Activated CD4-positive, alpha-beta T cell treated with anti-CD3 and anti-CD28 coated beads, Interleukin-2, Interleukin-4, amounts not matched to agents 100 ng/mL and 50 ng/mL, durations not matched to agents 16 hours and 8 hours (primary cell): ENCODE data around the gene NDST4.
"Not testable (repeated sequence)": the region's sequence is repeated elsewhere in the genome, so short reads cannot be mapped to it uniquely, and the experiment has no call there.

Experiments
- DNase-seq: peaks from one replicate; pipeline ENCODE4 v3.0.0-alpha.2; 2020; ENCODE audit warnings: low spot score

NDST4 gene

GRCh38 chr4:115054836-115055235, 58.6 kb downstream of the NDST4 start:
- no peak for DNase-seq

GRCh38 chr4:115053313-115053712, 60.1 kb downstream of the NDST4 start:
- DNase-seq, result no peak

DNA sequence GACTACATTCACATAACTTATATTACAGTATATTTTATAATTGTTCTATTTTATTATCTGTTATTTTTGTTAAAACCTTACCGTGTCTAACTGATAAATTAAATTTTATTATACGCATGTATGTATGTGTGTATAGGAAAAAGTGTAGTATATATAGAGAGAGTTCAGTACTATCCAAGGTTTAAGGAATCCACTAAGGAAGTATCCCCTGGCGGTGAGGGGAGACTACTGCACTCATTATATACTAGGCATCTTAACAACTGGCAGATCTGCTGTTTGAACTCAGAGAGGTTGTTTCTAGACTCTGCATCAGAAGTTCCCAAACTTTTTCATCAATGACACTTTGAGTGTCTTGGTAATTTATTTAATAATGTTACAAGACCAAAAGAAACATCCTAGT, 70.9 kb downstream of the NDST4 start:
- no peak for DNase-seq

DNA sequence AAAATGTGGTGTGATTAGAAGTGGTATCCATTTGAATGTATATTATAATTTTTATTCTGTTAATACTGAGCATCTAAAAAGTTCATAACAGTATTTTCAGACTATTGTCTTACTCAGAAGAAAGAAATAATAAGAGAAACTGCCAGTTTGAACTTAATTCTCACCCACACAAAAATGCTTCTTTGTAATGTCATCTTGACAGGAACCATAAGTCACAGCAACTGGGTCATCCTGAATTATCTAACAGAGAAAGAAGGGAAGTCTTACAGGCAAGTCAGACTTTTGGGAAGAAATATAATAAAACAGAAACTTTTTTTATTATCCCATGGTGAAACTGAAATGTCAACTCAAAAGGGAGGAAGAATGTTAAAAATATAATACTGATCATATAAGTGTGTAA, 83.1 kb downstream of the NDST4 start:
- no peak for DNase-seq

DNA sequence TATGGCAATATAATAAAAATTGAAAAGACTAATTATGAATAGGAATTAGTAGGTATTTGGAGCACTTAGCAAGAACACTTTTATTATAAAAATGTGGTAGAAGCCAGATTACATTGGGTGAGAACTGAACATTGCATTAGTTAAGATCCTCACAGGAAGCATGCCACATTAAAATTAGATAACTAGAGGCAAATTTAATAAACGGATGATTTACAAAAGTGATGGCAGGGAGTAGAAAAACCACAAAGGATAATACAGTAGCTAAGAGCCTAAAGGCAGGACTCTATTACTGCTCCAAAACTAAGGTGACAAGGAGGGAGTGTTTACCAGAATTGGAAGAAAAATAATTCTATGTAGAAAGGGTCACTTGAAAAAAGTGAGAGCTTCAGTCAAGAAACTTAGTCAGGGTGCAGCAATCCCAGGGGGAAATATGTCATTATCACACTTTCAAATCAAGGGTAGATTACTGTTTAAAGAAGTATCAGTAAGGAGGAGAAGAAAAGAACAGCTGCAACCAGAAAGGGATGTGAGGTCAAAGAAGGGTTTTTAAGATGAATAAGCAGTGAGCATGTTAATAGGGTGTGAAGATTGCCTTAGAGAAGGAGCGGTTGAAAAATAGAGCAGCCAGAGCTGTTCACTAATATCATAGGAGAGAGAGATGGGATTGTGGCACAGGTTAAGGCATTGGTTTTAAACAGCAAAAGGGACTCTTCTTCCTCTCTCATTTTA, 84.6 kb downstream of the NDST4 start:
- DNase-seq, result no peak

GRCh38 chr4:114999880-115000279, 113.5 kb downstream of the NDST4 start:
- DNase-seq, result no peak

DNA sequence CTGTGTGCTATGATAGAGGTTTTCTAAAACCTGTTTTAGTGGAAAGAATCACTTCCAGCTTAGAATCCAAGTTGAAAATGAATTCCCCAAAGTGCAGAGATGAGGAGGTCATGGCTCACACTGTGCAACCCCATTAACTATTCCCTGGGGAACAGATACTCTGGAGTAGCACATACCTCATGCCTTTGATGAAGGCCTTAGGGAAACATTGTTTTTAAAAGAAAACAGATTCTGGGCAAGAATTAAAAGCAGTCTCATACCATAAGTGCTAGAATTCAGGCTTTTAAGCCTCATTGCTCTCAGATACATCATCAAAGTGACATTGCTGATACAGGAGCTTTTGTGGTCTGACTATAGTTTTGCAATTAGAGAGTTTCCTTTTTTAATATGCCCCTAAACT, 115.1 kb downstream of the NDST4 start:
- DNase-seq, result no peak

DNA sequence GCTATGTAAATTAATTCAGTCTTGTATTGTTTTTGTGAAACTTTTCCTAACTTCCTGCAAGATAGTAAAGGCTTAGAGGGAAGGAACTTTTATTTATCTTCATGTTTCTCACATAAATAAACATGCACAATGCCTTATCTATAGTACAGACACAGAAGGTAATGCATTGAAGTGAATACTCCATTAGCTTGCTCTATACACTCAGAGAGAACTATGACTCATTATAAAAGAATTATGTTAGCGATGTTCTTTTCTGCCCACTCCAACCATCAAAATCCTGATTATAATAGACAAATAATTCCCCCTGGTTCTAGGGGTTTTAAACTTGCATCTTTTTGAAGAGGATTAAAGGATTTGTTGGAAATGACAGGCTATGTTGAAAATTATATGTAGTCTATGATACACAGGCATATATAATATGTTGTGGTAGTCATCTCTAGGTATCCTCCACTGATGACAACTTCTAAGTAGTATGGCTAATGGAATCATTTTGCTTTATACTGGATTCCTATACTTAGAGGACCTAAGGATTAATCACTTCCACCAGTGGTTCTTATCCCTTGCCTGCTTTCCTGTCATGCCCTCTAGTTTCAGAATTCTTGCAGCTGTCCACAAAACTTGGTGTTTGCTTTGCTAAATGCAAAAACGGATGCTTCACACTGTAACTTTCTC, 115.7 kb downstream of the NDST4 start:
- no peak for DNase-seq

GRCh38 chr4:114986133-114986532, 127.3 kb downstream of the NDST4 start:
- DNase-seq, result no peak

GRCh38 chr4:114980932-114981708, 132.3 kb downstream of the NDST4 start:
- no peak for DNase-seq

DNA sequence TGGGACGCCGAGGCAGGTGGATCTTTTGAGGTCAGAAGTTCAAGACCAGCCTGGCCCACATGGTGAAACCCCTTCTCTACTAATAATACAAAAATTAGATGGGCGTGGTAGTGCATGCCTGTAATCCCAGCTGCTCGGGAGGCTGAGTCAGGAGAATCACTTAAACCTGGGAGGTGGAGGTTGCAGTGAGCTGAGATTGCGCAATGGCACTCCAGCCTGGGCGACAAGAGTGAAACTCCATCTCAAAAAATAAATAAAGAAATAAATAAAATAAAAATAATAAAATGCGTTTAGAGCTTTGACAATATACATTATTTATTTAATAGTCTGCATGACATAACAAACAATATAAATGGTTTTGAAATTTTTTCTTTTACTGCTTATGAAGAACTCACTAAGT, 133.0 kb downstream of the NDST4 start:
- DNase-seq, result not testable (repeated sequence)

DNA sequence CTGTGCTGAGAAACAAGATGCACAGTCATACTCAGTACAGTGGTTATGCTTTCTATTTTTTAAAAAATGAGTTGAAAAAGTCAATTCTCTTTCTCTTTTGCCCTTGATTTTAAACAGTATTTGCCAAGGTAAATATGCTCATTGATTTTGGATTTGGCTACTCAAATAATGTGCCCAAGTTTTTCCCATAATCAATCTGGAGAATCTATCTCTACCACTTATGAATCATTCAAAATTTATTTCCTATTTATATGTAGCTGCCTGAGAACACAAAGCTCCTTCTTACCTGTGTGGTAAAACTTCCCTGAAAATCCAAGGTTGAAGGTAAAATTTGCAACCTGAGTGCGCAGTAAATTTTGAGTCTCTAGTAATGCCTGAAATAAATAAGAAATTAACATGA, 136.5 kb downstream of the NDST4 start:
- DNase-seq, result no peak

GRCh38 chr4:114964026-114964425, 149.4 kb downstream of the NDST4 start:
- DNase-seq, result no peak

DNA sequence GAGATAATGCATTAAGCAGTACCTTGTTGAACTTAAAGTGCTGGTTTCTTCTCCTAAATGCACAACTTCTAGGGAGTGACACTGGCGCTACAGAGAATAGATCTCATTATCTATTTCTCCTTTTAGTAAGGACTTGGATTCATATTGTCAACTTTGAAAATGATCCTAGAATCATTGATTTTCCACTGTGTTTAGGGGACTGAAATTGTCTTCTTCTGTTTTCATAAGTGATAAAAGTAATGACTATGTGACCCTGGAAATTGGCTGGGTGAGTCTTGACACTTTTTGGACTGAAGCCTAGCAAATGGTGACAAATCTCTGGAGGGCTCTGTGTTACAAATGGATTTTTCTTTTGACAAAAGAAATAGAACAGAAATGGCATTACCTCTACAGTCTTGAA, 167.8 kb downstream of the NDST4 start:
- no peak for DNase-seq

DNA sequence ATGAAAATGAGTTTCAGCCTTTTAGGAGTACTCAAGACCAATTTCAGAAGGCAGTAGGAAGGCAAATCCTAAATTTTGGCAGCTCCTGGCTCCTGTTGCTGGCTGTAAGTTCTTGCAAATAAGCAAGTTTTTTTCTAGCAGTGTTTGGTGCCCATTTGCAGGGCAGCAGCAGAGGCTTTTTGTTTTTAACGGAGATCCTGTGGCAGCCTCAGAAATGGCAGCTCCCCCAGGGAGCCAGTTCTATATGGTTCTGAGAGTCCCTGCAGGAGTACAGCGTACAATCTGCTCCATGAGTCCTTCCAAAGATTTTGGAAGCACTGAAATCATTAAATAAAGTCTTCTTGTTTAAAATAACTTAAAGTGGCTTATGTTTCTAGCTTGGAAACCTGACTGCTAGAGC, 171.9 kb downstream of the NDST4 start:
- no peak for DNase-seq

- DNase-seq, result no peak
These were observed 185.5 kb downstream of the NDST4 start for GRCh38 chr4:114927881-114928280.

DNA sequence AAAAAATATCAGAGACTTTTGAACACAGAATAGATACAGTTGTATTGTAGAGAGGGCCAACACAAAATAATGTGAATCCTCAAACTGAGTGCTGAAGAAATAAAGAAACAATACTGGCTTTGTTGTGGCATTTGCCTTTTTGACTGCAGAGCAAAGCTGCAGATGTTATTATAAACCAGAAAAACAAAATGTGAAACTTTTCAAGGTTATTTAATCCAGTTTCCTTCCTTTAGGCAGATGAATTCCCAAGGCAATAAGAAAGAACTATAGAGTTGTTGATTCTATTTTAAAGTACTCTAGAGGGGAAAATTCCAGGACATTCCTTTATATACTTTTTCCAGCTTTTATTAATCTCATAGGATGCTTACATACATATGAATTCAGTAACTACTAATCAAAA, 186.8 kb downstream of the NDST4 start:
- DNase-seq, result no peak

DNA sequence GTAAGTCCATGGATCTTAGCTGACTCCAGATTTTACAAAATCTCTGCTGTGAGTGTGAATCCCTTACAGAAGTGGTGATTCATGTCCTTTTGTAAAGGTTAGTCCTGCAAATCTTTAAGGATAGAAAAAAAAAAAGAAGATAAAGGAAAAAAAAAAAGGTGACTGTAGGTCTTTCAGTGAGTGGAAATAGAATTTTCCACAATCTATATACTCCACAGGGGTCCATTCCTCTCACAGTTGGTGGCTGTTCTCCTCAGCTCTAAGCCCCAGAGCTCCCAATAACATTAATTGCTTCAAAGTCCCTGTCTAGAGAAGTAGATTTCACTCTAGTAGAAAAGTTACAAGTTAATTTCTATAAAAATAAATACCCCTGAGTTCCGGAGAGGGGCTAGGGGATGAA, 189.1 kb downstream of the NDST4 start:
- no peak for DNase-seq

GRCh38 chr4:114922592-114922933, 190.9 kb downstream of the NDST4 start:
- no peak for DNase-seq

DNA sequence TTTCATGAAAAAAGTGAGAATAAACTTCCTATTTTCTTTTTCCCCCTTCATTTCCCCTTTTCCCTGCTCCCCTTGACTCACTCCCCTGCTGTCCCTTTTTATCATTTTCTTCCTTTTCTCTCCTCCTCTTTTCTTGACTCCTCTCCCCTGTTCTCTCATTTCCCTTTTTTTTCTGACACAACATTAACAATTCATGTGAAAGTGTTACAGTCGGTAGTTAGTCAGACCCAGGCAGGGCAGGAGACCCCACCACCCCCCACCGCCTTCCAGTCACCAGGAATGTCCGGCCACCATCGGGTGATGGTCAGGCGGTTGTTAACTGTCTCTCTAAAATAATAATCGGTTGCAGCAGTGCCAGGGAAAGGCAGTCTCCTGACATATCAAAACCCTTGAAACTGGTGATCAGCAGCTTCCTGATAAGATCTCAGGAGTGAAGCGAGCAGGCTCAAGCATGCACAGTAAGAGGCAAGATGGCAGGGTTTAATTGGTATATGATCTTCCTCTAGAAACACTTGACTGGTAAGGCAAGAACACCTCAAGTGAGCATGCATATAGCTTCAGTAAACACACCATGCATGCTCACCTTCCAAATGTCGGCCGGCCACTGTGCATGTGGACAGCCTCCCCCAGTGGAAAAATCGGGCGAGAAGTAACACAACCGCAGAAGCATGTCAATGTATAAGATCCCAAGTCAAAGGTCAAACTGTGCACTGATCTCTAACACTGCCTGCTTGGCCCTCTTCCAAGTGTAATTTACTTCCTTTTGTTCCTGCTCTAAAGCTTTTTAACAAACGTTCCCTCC, 191.4 kb downstream of the NDST4 start:
- no peak for DNase-seq

- DNase-seq, result no peak
These were observed 192.2 kb downstream of the NDST4 start for GRCh38 chr4:114921191-114921590.

GRCh38 chr4:114911111-114911510, 202.3 kb downstream of the NDST4 start:
- DNase-seq, result no peak
